PFSK-1 (cell line): ENCODE results near the gene PCGF2.

Source experiments
- POLR2AphosphoS5 ChIP-seq: IDR thresholded peaks from 2 replicates; pipeline ENCODE4 v1.6.1; 2012; ENCODE audit warnings: low read depth, mild to moderate bottlenecking, control low read depth, low read length, moderate library complexity
- REST ChIP-seq, 2 experiments: IDR thresholded peaks; 2 replicates each; pipeline versions ENCODE4 v1.6.1 to v1.8.0; 2011 to 2012; ENCODE audit warnings: low read depth in 2 of 2, low read length in 2 of 2, control low read depth in 1 of 2, inconsistent platforms in 1 of 2, mild to moderate bottlenecking in 1 of 2, moderate library complexity in 1 of 2; ENCODE audit not compliant: insufficient read depth in 1 of 2
- SIN3A ChIP-seq: IDR thresholded peaks from 2 replicates; pipeline ENCODE4 v1.6.1; 2012; ENCODE audit warnings: mild to moderate bottlenecking, low read length, moderate library complexity, borderline replicate concordance; ENCODE audit not compliant: insufficient read depth
- TAF1 ChIP-seq: IDR thresholded peaks from 2 replicates; pipeline ENCODE4 v1.6.1; 2012; ENCODE audit warnings: low read length, control low read depth, borderline replicate concordance; ENCODE audit not compliant: insufficient read depth

GRCh38 chr17:38705803-38706504 lies 42.2 kb downstream of the PCGF2 start:
- TF ChIP-seq TAF1 (no peak), SIN3A (no peak), POLR2AphosphoS5 (no peak), REST (IDR thresholded peaks at IDR 0.05; ENCODE audit: insufficient read depth in 1 of 2, low read depth in 2 of 2, low read length in 2 of 2) (no peak)
